T-cell (primary cell): ENCODE measurements around the gene ARMC8. TPM values are rescaled to one million over a fixed set of nuclear protein-coding genes. Genes with fewer than 3 reads are reported as not detected.

Experiments
- ATAC-seq, 4 experiments: fragments of 200-7000 bp in 3 of 4; fragments of 150-1000 bp in 1 of 4; cut with Tn5 transposase; replicated peaks in 1 of 4; 1 replicate in 3 of 4; 2 replicates in 1 of 4; pipeline ENCODE4 v1.10.0; 2021; ENCODE audit warnings: moderate library complexity in 3 of 4, mild to moderate bottlenecking in 2 of 4, moderate number of reproducible peaks in 1 of 4
- CTCF ChIA-PET, 2 donors: fragments of 300-600 bp; sonication (Branson Sonifier 250); formaldehyde crosslinking; loops; one replicate each; lab custom pipeline; 2022; ENCODE audit warnings: antibody characterized with exemption in 2 of 2; lab: Charles Lee
- POLR2A ChIA-PET, 2 donors: fragments of 300-600 bp; sonication (Branson Sonifier 250); formaldehyde crosslinking; loops; one replicate each; lab custom pipeline; 2022; ENCODE audit warnings: antibody characterized with exemption in 2 of 2; lab: Charles Lee
- DNase-seq, 35 experiments: peaks; one replicate each; pipeline versions ENCODE4 v3.0.0 to v3.0.0-alpha.2; 2013 to 2023
- H3K27ac ChIP-seq: one replicate; pipeline ENCODE4 v1.5.1; 2013; ENCODE audit warnings: low read length
- H3K27me3 ChIP-seq, 2 experiments: replicated peaks in 1 of 2; 1 replicate in 1 of 2; 2 replicates in 1 of 2; pipeline versions ENCODE4 v1.6.1 to v1.7.0; 2013; ENCODE audit warnings: low read length in 1 of 2, mixed read lengths in 1 of 2; ENCODE audit not compliant: control insufficient read depth in 2 of 2, insufficient read depth in 2 of 2; ENCODE audit errors: extremely low read depth in 1 of 2
- H3K36me3 ChIP-seq, 2 donors: 1 replicate in 1 of 2; 2 replicates in 1 of 2; pipeline versions ENCODE4 v1.6.1 to v1.7.0; 2013; ENCODE audit warnings: low read length in 1 of 2; ENCODE audit not compliant: control insufficient read depth in 2 of 2, insufficient read depth in 1 of 2; ENCODE audit errors: extremely low read depth in 1 of 2
- H3K4me1 ChIP-seq, 2 experiments: 1 replicate in 1 of 2; 2 replicates in 1 of 2; pipeline versions ENCODE4 v1.6.1 to v1.7.0; 2013; ENCODE audit warnings: low read length in 2 of 2, mixed read lengths in 1 of 2; ENCODE audit not compliant: insufficient read depth in 2 of 2, control insufficient read depth in 1 of 2; ENCODE audit errors: extremely low read depth in 1 of 2
- H3K4me3 ChIP-seq, 2 donors: 1 replicate in 1 of 2; 2 replicates in 1 of 2; pipeline versions ENCODE4 v1.5.1 to v1.7.0; 2013; ENCODE audit warnings: mild to moderate bottlenecking in 2 of 2, low read length in 1 of 2, moderate library complexity in 1 of 2; ENCODE audit not compliant: control insufficient read depth in 1 of 2; ENCODE audit errors: extremely low read depth in 1 of 2
- H3K9me3 ChIP-seq: 2 replicates; pipeline ENCODE4 v1.7.0; 2013
- H3K27ac Mint-ChIP-seq, 2 donors: one replicate each; pipeline ENCODE4 v1.8.0; 2020 to 2021; ENCODE audit warnings: mild to moderate bottlenecking in 2 of 2, mixed read lengths in 2 of 2
- H3K27me3 Mint-ChIP-seq, 2 donors: one replicate each; pipeline ENCODE4 v1.8.0; 2021 to 2022; ENCODE audit warnings: mixed read lengths in 2 of 2
- H3K36me3 Mint-ChIP-seq: one replicate; pipeline ENCODE4 v1.8.0; 2021; ENCODE audit warnings: mixed read lengths
- H3K4me1 Mint-ChIP-seq, 3 donors: one replicate each; pipeline ENCODE4 v1.8.0; 2020 to 2022; ENCODE audit warnings: mixed read lengths in 3 of 3, mild to moderate bottlenecking in 1 of 3
- H3K4me3 Mint-ChIP-seq, 3 donors: one replicate each; pipeline ENCODE4 v1.8.0; 2020 to 2022; ENCODE audit warnings: mild to moderate bottlenecking in 3 of 3, mixed read lengths in 3 of 3, moderate library complexity in 3 of 3
- H3K9me3 Mint-ChIP-seq, 3 donors: one replicate each; pipeline ENCODE4 v1.8.0; 2020 to 2022; ENCODE audit warnings: mixed read lengths in 3 of 3
- WGBS: methylation state at CpG from one replicate; pipeline ENCODE4 v1.1.5; 2013; ENCODE audit warnings: missing lambda C conversion rate; ENCODE audit not compliant: insufficient coverage; 5-methylcytosine and 5-hydroxymethylcytosine counted together
- total RNA-seq, 35 experiments: library from RNA in 6 of 35; stranded (reverse) in 6 of 35; fragments of 120-200 nt in 1 of 35; gene quantifications; one replicate each; pipeline versions ENCODE4 v1.2.1 to v1.2.4 and lab custom pipeline; 2013 to 2026

The ARMC8 gene
- total RNA-seq, 5 donors from 2014 or later (not counting 1 experiment from before 2014, with no cell fraction given) = 55.0 to 79.8 (median 58.6) TPM

- Mint-ChIP-seq H3K36me3 (peaks cover 46% of the 10 kb centered on the region), H3K9me3 (no peaks in the 10 kb centered on the region), H3K27me3 (no peaks in the 10 kb centered on the region), H3K4me3 (no peak overlapping the region), H3K27ac (no peak overlapping the region), H3K4me1 (no peaks in the 10 kb centered on the region)
- 60% methylated on average over 1 of the region's 3 CpGs for WGBS
- Histone ChIP-seq H3K36me3 (peaks cover 3 to 84% of the 10 kb centered on the region in 2 donors), H3K4me3 (no peak overlapping the region), H3K27ac (no peak overlapping the region), H3K9me3 (no peaks in the 10 kb centered on the region), H3K27me3 (no peaks in the 10 kb centered on the region), H3K4me1 (no peaks in the 10 kb centered on the region)
- no peak for ATAC-seq
- CTCF ChIA-PET = no interaction called here
- POLR2A ChIA-PET = no interaction called here
- no peak for DNase-seq
These were observed 102.6 kb downstream of the ARMC8 start for GRCh38 chr3:138289701-138290100.

- Mint-ChIP-seq H3K27me3 (no peaks in the 10 kb centered on the region), H3K9me3 (no peaks in the 10 kb centered on the region), H3K36me3 (peaks cover 41% of the 10 kb centered on the region), H3K27ac (peak overlapping the region; percentile 23 to 65), H3K4me1 (peaks cover 0 to 14% (median 10%) of the 10 kb centered on the region in 3 donors), H3K4me3 (no peak overlapping the region)
- Histone ChIP-seq H3K9me3 (no peaks in the 10 kb centered on the region), H3K4me1 (no peaks in the 10 kb centered on the region), H3K36me3 (peaks cover 8 to 32% of the 10 kb centered on the region in 2 donors), H3K27me3 (no peaks in the 10 kb centered on the region), H3K4me3 (no peak overlapping the region), H3K27ac (peak overlapping the region; percentile 14)
- WGBS = no CpG with 5 or more reads among the region's 1 CpG
- CTCF ChIA-PET = no interaction called here
- no peak for DNase-seq
- POLR2A ChIA-PET = interaction anchor here in 1 of 2 donors (0.9 kb wide), 1 partner anchor 13 kb away, joined by 3 read pairs; no protein-coding TSS in a partner anchor
- peak in 1 of 4 experiments; percentile 29 for ATAC-seq
These were observed 109.5 kb downstream of the ARMC8 start for GRCh38 chr3:138296639-138297038.

GRCh38 chr3:138297059-138297607, 110.0 kb downstream of the ARMC8 start:
- DNase-seq = no peak
- H3K4me3 Mint-ChIP-seq = no peak overlapping the region
- WGBS = no CpG with 5 or more reads among the region's 5 CpGs
- no peak overlapping the region for H3K4me3 ChIP-seq
- ATAC-seq = peak in 1 of 4 experiments; percentile 26
- peaks cover 0 to 14% (median 10%) of the 10 kb centered on the region in 3 donors for H3K4me1 Mint-ChIP-seq
- CTCF ChIA-PET = no interaction called here
- H3K27ac Mint-ChIP-seq = peak overlapping the region in 1 of 2 donors; percentile 65
- no peaks in the 10 kb centered on the region for H3K27me3 Mint-ChIP-seq
- peaks cover 40% of the 10 kb centered on the region for H3K36me3 Mint-ChIP-seq
- POLR2A ChIA-PET = interaction anchor here in 1 of 2 donors (0.9 kb wide), 1 partner anchor 13 kb away, joined by 3 read pairs; no protein-coding TSS in a partner anchor
- H3K9me3 Mint-ChIP-seq = no peaks in the 10 kb centered on the region
- peaks cover 8 to 31% of the 10 kb centered on the region in 2 donors for H3K36me3 ChIP-seq
- H3K27ac ChIP-seq = peak overlapping the region; percentile 10
- no peaks in the 10 kb centered on the region for H3K4me1 ChIP-seq
- no peaks in the 10 kb centered on the region for H3K9me3 ChIP-seq
- no peaks in the 10 kb centered on the region for H3K27me3 ChIP-seq

- Mint-ChIP-seq H3K27ac (peak overlapping the region in 1 of 2 donors; percentile 65), H3K27me3 (no peaks in the 10 kb centered on the region), H3K4me3 (no peak overlapping the region), H3K4me1 (peaks cover 0 to 14% (median 10%) of the 10 kb centered on the region in 3 donors), H3K36me3 (peaks cover 34% of the 10 kb centered on the region), H3K9me3 (no peaks in the 10 kb centered on the region)
- H3K4me3 ChIP-seq = no peak overlapping the region
- no peaks in the 10 kb centered on the region for H3K27me3 ChIP-seq
- ChIA-PET CTCF (no interaction called here), POLR2A (interaction anchor here in 1 of 2 donors (0.9 kb wide), 1 partner anchor 14 kb away, joined by 3 read pairs; no protein-coding TSS in a partner anchor)
- H3K36me3 ChIP-seq = peaks cover 5 to 25% of the 10 kb centered on the region in 2 donors
- no CpG with 5 or more reads among the region's 1 CpG for WGBS
- H3K27ac ChIP-seq = no peak overlapping the region
- DNase-seq (no peak), ATAC-seq (no peak)
- H3K4me1 ChIP-seq = no peaks in the 10 kb centered on the region
- H3K9me3 ChIP-seq = no peaks in the 10 kb centered on the region
These were observed 110.8 kb downstream of the ARMC8 start for GRCh38 chr3:138297876-138298275.

GRCh38 chr3:138300647-138301046, 113.5 kb downstream of the ARMC8 start:
- Mint-ChIP-seq H3K4me1 (peaks cover 0 to 14% (median 10%) of the 10 kb centered on the region in 3 donors), H3K9me3 (no peaks in the 10 kb centered on the region), H3K27ac (no peak overlapping the region), H3K36me3 (peaks cover 17% of the 10 kb centered on the region), H3K4me3 (no peak overlapping the region), H3K27me3 (no peaks in the 10 kb centered on the region)
- ChIA-PET POLR2A (no interaction called here), CTCF (interaction anchor here in 1 of 2 donors (0.6 kb wide), 1 partner anchor 63 kb away, joined by 4 read pairs; no protein-coding TSS in a partner anchor)
- WGBS = 86% methylated on average over 2 of the region's 2 CpGs
- DNase-seq (no peak), ATAC-seq (no peak)
- H3K36me3 ChIP-seq = peaks cover 5 to 10% of the 10 kb centered on the region in 2 donors
- no peaks in the 10 kb centered on the region for H3K27me3 ChIP-seq
- H3K9me3 ChIP-seq = no peaks in the 10 kb centered on the region
- H3K4me1 ChIP-seq = no peaks in the 10 kb centered on the region
- no peak overlapping the region for H3K4me3 ChIP-seq
- no peak overlapping the region for H3K27ac ChIP-seq

GRCh38 chr3:138303474-138303873, 116.4 kb downstream of the ARMC8 start:
- ChIA-PET POLR2A (no interaction called here), CTCF (no interaction called here)
- Histone ChIP-seq H3K4me3 (no peak overlapping the region), H3K9me3 (peaks cover 3% of the 10 kb centered on the region), H3K27me3 (peaks cover 0 to 2% of the 10 kb centered on the region in 2 experiments), H3K4me1 (no peaks in the 10 kb centered on the region), H3K27ac (no peak overlapping the region), H3K36me3 (peaks cover 0 to 3% of the 10 kb centered on the region in 2 donors)
- H3K4me3 Mint-ChIP-seq = no peak overlapping the region
- WGBS = 100% methylated on average over 2 of the region's 6 CpGs
- DNase-seq = no peak
- H3K36me3 Mint-ChIP-seq = peaks cover 18% of the 10 kb centered on the region
- peaks cover 0 to 5% of the 10 kb centered on the region in 2 donors for H3K27me3 Mint-ChIP-seq
- no peak for ATAC-seq
- no peak overlapping the region for H3K27ac Mint-ChIP-seq
- H3K9me3 Mint-ChIP-seq = peaks cover 7 to 13% (median 8%) of the 10 kb centered on the region in 3 donors
- no peaks in the 10 kb centered on the region for H3K4me1 Mint-ChIP-seq
